ENCODE results near the gene HBD.

- TF ChIP-seq CTCF (IDR thresholded peaks at IDR 0.05) (no peak), POLR2AphosphoS5 (IDR thresholded peaks at IDR 0.05; ENCODE audit: low read depth, low read length) (no peak), TCF7L2 (IDR thresholded peaks at IDR 0.05; ENCODE audit: low read depth, low read length) (no peak), REST (IDR thresholded peaks at IDR 0.05; ENCODE audit: insufficient read depth in 1 of 2, low read depth in 2 of 2, low read length in 1 of 2) (no peak), SIN3A (IDR thresholded peaks at IDR 0.05; ENCODE audit: borderline replicate concordance, insufficient read depth, low read depth, low read length) (no peak)
Measured at GRCh38 chr11:5210376-5210885, 23.9 kb downstream of the HBD start.
